HEK293 (cell line): ENCODE measurements around the gene ACTA1.
"Not testable (repeated sequence)": the region's sequence is repeated elsewhere in the genome, so short reads cannot be mapped to it uniquely, and the experiment has no call there.

Experiments
- CTCF ChIA-PET: fragments of 350-600 bp; formaldehyde crosslinking; extraction: SDS; loops from one replicate; lab custom pipeline; 2021; ENCODE audit warnings: antibody characterized with exemption; lab: Yijun Ruan, JAX
- POLR2A ChIA-PET: fragments of 300-600 bp; formaldehyde crosslinking; extraction: SDS; loops from one replicate; lab custom pipeline; 2020; ENCODE audit warnings: antibody characterized with exemption, inconsistent platforms; lab: Yijun Ruan, JAX
- H3K27ac ChIP-seq: fragments of 200-500 bp; sonication (Bioruptor generic); 2 replicates; pipeline ENCODE4 v1.5.1; 2014; ENCODE audit warnings: low read depth, low read length, control low read depth, inconsistent platforms; ENCODE audit errors: extremely low read depth
- H3K36me3 ChIP-seq, 2 experiments: fragments of 200-500 bp in 1 of 2; sonication (Bioruptor generic) in 1 of 2; 1 replicate in 1 of 2; 2 replicates in 1 of 2; pipeline ENCODE4 v1.5.1; 2014 to 2017; ENCODE audit warnings: inconsistent platforms in 2 of 2, low read length in 2 of 2; ENCODE audit not compliant: control insufficient read depth in 2 of 2, insufficient read depth in 1 of 2
- H3K4me1 ChIP-seq: fragments of 200-500 bp; sonication (Bioruptor generic); 2 replicates; pipeline ENCODE4 v1.5.1; 2014; ENCODE audit warnings: mild to moderate bottlenecking, low read length, inconsistent platforms; ENCODE audit not compliant: control insufficient read depth, insufficient read depth
- H3K4me3 ChIP-seq: 2 replicates; pipeline ENCODE4 v1.5.1; 2011; ENCODE audit warnings: low read depth, mild to moderate bottlenecking, control low read depth, low read length, moderate library complexity
- H3K9me3 ChIP-seq: fragments of 200-500 bp; sonication (Bioruptor generic); 2 replicates; pipeline ENCODE4 v1.5.1; 2014; ENCODE audit warnings: low read depth, low read length, inconsistent platforms; ENCODE audit not compliant: control insufficient read depth, insufficient read depth
- GLIS1 ChIP-seq: fragments of 450-650 bp; formaldehyde crosslinking; IDR thresholded peaks from 2 replicates; pipeline ENCODE4 v1.5.1; 2016; ENCODE audit warnings: missing biosample characterization, missing genetic modification characterization
- PRDM1 ChIP-seq: fragments of 450-650 bp; formaldehyde crosslinking; IDR thresholded peaks from 2 replicates; pipeline ENCODE4; 2016; ENCODE audit warnings: missing biosample characterization, missing genetic modification characterization
- SP7 ChIP-seq: fragments of 450-650 bp; formaldehyde crosslinking; IDR thresholded peaks from 2 replicates; pipeline ENCODE4 v1.5.1; 2016; ENCODE audit warnings: missing biosample characterization, missing genetic modification characterization
- ZBTB21 ChIP-seq: fragments of 450-650 bp; formaldehyde crosslinking; IDR thresholded peaks from 2 replicates; pipeline ENCODE4 v1.5.1; 2017; ENCODE audit warnings: missing biosample characterization, missing genetic modification characterization
- ZFP37 ChIP-seq: fragments of 450-650 bp; formaldehyde crosslinking; IDR thresholded peaks from 2 replicates; pipeline ENCODE4 v1.5.1; 2016; ENCODE audit warnings: missing biosample characterization, missing genetic modification characterization
- ZIC2 ChIP-seq: fragments of 450-650 bp; formaldehyde crosslinking; IDR thresholded peaks from 2 replicates; pipeline ENCODE4 v1.5.1; 2016; ENCODE audit warnings: missing biosample characterization, missing genetic modification characterization
- ZNF202 ChIP-seq: fragments of 450-650 bp; formaldehyde crosslinking; IDR thresholded peaks from 2 replicates; pipeline ENCODE4 v1.5.1; 2016; ENCODE audit warnings: missing biosample characterization, missing genetic modification characterization, borderline replicate concordance
- ZNF362 ChIP-seq: fragments of 450-650 bp; formaldehyde crosslinking; IDR thresholded peaks from 2 replicates; pipeline ENCODE4 v1.5.1; 2016; ENCODE audit warnings: missing biosample characterization, missing genetic modification characterization
- ZNF404 ChIP-seq: fragments of 450-650 bp; formaldehyde crosslinking; IDR thresholded peaks from 2 replicates; pipeline ENCODE4 v1.5.1; 2017; ENCODE audit warnings: missing biosample characterization, missing genetic modification characterization
- ZNF518A ChIP-seq: fragments of 450-650 bp; formaldehyde crosslinking; conservative IDR thresholded peaks from 2 replicates; pipeline ENCODE4 v1.5.1; 2016; ENCODE audit warnings: low read depth, missing biosample characterization, missing genetic modification characterization
- ZNF558 ChIP-seq: fragments of 450-650 bp; formaldehyde crosslinking; IDR thresholded peaks from 2 replicates; pipeline ENCODE4 v1.5.1; 2016; ENCODE audit warnings: missing biosample characterization, missing genetic modification characterization
- ZNF600 ChIP-seq: fragments of 450-650 bp; formaldehyde crosslinking; IDR thresholded peaks from 2 replicates; pipeline ENCODE4 v1.5.1; 2016; ENCODE audit warnings: missing biosample characterization, missing genetic modification characterization
- ZNF654 ChIP-seq: fragments of 450-650 bp; formaldehyde crosslinking; IDR thresholded peaks from 2 replicates; pipeline ENCODE4 v1.5.1; 2016; ENCODE audit warnings: low read depth, missing biosample characterization, missing genetic modification characterization
- ZNF792 ChIP-seq: fragments of 450-650 bp; formaldehyde crosslinking; IDR thresholded peaks from 2 replicates; pipeline ENCODE4 v1.5.1; 2016; ENCODE audit warnings: missing biosample characterization, missing genetic modification characterization
- ZSCAN5A ChIP-seq: fragments of 450-650 bp; formaldehyde crosslinking; IDR thresholded peaks from 2 replicates; pipeline ENCODE4 v1.5.1; 2016; ENCODE audit warnings: missing biosample characterization, missing genetic modification characterization

The ACTA1 gene

GRCh38 chr1:229420224-229420623 is 13.7 kb downstream of the ACTA1 start:
- H3K9me3 ChIP-seq = peaks cover 2% of the 10 kb centered on the region; the same call in 1 of the 2 replicates
- no peaks in the 10 kb centered on the region for H3K4me1 ChIP-seq
- no peak overlapping the region for H3K4me3 ChIP-seq
- no peak overlapping the region for H3K27ac ChIP-seq
- ChIA-PET CTCF (interaction anchor here (0.7 to 1.5 kb wide), 5 partner anchors 9 to 161 kb away, joined by 3 to 8 read pairs (median 4); no protein-coding TSS in a partner anchor), POLR2A (no interaction called here)
- TF ChIP-seq ZNF600 (tag by site-specific recombination) (0 out of 2 replicates have a peak, but pooled peaks have one; percentile 26), ZFP37 (tag by site-specific recombination) (no peak)
- H3K36me3 ChIP-seq = no peaks in the 10 kb centered on the region

GRCh38 chr1:229418586-229418985 is 15.3 kb downstream of the ACTA1 start:
- H3K4me1 ChIP-seq, H3K27ac ChIP-seq, H3K9me3 ChIP-seq, H3K36me3 ChIP-seq, H3K4me3 ChIP-seq, POLR2A ChIA-PET: not testable (repeated sequence)
- CTCF ChIA-PET = interaction anchor here (1.3 kb wide), 1 partner anchor 12 kb away, joined by 4 read pairs; no protein-coding TSS in a partner anchor

GRCh38 chr1:229412810-229413209 is 21.1 kb downstream of the ACTA1 start:
- POLR2A ChIA-PET, H3K9me3 ChIP-seq: not testable (repeated sequence)
- TF ChIP-seq PRDM1 = peak; percentile 95
- TF ChIP-seq, all 188 proteins: peak for 1; not testable (repeated sequence) for 187

GRCh38 chr1:229412056-229412455 is 21.8 kb downstream of the ACTA1 start:
- TF ChIP-seq ZNF600 (tag by site-specific recombination) = peak; percentile 34; the same call in 1 of the 2 replicates
- no peak for TF ChIP-seq ZIC2 (tag by site-specific recombination)
- no peak overlapping the region for H3K27ac ChIP-seq
- H3K9me3 ChIP-seq = no peaks in the 10 kb centered on the region
- H3K4me1 ChIP-seq = peaks cover 14% of the 10 kb centered on the region
- no peak overlapping the region for H3K4me3 ChIP-seq
- H3K36me3 ChIP-seq = no peaks in the 10 kb centered on the region
- ChIA-PET POLR2A (no interaction called here), CTCF (interaction anchor here (1.5 kb wide), 1 partner anchor 10 kb away, joined by 4 read pairs; no protein-coding TSS in a partner anchor)

More at GRCh38 chr1:229412810-229413209, 21.1 kb downstream of the ACTA1 start:
- CTCF ChIA-PET = interaction anchor here (1.5 kb wide), 1 partner anchor 10 kb away, joined by 4 read pairs; no protein-coding TSS in a partner anchor
- H3K36me3 ChIP-seq, H3K4me3 ChIP-seq, H3K27ac ChIP-seq: not testable (repeated sequence)
- peaks cover 14% of the 10 kb centered on the region for H3K4me1 ChIP-seq

- CTCF ChIA-PET = interaction anchor here (1.1 to 1.5 kb wide), 2 partner anchors 11 to 153 kb away, joined by 3 to 4 read pairs; no protein-coding TSS in a partner anchor
- H3K36me3 ChIP-seq = no peaks in the 10 kb centered on the region
- peaks cover 14% of the 10 kb centered on the region for H3K4me1 ChIP-seq
- H3K9me3 ChIP-seq = no peaks in the 10 kb centered on the region
- POLR2A ChIA-PET = interaction anchor here (1.1 kb wide), 2 partner anchors 19 to 96 kb away, joined by 3 read pairs; partner anchors contain the start of gene NUP133
- no peak overlapping the region for H3K27ac ChIP-seq
- H3K4me3 ChIP-seq = no peak overlapping the region
- TF ChIP-seq ZBTB21 (tag by site-specific recombination) = no peak
- no peak for TF ChIP-seq ZNF792 (tag by site-specific recombination)
- no peak for TF ChIP-seq ZNF202 (tag by site-specific recombination)
- TF ChIP-seq SP7 (tag by site-specific recombination) = no peak
- TF ChIP-seq ZSCAN5A (tag by site-specific recombination) = no peak
- no peak for TF ChIP-seq ZNF518A (tag by site-specific recombination)
- TF ChIP-seq ZNF362 (tag by site-specific recombination) = no peak
- no peak for TF ChIP-seq ZNF654
- no peak for TF ChIP-seq GLIS1 (tag by site-specific recombination)
- TF ChIP-seq ZNF404 (tag by site-specific recombination) = no peak
- TF ChIP-seq ZNF558 = no peak
- TF ChIP-seq ZNF600 (tag by site-specific recombination) = no peak
These were observed 22.3 kb downstream of the ACTA1 start for GRCh38 chr1:229411434-229412055.
